HS-27A (cell line): ENCODE results near the gene RNASEL.
"Not testable (repeated sequence)": the region's sequence is repeated elsewhere in the genome, so short reads cannot be mapped to it uniquely, and the experiment has no call there.

Source experiments
- DNase-seq: peaks from one replicate; pipeline ENCODE4 v3.0.0-alpha.2; 2012; ENCODE audit warnings: low read depth, missing footprints

The RNASEL gene

DNA sequence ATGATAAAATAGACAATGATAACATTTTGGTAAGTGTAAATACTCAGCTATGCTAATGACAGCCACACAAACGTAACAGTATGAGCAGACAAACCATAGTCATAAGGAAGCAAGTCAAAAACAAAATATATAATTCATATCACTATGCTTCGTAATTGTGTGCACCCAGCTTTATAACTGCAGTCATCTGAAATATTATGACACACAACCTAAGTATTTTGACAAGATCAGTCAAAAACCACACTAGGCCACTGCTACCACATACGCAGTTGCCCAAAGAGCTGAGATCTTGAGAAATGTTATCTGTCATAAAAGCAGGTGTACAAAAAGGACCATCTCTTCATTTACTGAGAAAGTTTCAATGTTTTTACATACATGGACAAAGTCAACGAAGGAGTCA, 26.0 kb downstream of the RNASEL start:
- DNase-seq: no peak

DNA sequence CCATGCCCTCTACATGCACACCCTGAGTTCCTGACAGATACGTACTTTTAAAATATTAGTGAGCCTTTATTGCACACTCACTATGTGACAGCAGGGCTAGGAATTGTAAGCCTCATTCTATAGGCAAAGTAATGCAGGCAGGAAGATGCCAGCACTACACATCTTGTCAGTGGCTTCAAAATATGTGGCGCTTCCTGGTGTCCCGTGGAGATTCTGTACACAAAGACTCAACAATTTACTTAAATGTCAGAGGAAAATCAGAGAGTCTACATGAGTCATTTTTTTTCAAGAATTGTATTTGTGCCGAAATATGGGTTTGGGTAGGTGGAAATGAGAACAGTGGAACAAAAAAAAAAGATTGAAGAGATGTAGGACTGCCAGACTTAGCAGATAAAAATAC, 27.6 kb downstream of the RNASEL start:
- no peak for DNase-seq

DNA sequence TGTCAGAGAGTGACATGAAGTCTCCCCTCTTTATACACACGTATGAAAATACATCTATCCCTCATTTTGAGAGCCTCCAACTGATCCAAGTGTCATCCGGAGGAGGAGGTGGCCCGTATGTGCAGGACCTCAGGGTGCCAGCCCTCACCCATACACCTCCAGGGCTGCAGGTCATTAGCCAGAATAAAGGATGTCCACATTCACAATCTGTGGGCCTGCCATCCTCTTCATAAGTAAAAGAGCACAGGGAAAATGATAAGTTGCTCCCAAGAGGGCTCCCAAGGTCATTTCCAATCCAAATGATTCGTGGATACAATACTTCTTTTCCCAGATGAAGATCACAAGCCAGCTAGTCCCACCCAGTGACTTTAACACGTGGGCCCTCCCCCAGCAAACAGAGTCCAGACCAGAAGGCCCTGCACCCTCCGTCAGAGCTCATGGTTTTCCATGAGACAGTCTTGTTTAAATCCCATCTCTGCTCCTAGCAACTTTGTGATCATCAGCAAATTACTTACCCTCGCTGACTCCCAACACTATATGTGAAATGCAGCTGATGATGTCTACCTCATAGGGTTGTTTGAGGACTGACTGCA, 28.6 kb downstream of the RNASEL start:
- no peak for DNase-seq

DNA sequence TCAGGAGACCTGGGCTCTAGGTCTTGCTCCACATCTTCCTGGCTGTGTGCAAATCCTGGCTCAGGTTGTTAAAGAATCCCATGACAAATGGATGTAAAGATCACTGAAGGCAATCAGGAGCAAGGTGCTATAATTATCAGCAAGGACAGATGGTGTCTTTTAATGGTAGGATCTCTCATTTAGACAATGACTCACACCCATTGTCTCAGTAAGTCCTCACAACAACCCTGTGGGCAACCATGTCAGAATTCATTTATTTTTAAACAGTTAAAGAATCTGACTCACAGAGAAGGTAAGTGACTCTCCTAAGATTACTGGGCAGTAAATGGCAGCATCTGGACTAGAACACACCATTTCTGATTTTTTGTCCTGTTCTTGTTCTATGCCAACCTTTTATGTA, 32.8 kb downstream of the RNASEL start:
- no peak for DNase-seq

DNA sequence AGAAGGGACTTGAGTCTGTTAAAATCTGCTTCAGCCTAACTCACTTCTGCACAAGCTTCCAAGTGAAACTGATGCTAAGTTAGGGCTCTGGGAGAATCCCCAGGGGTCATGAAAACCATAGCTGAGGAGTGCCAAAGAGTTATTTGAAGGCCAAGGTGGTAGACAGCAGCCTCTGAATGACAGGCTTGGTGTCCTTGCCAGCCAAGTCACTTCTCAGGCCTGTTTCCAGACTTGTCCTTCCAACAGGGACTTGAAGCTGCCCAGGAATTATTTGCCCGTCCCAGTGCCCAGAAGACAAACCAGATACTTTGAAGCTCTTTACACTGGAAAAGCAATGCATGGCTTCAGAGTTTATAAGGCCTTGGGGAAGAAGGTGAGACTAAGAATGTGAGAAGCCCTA, 33.6 kb downstream of the RNASEL start:
- DNase-seq: no peak

DNA sequence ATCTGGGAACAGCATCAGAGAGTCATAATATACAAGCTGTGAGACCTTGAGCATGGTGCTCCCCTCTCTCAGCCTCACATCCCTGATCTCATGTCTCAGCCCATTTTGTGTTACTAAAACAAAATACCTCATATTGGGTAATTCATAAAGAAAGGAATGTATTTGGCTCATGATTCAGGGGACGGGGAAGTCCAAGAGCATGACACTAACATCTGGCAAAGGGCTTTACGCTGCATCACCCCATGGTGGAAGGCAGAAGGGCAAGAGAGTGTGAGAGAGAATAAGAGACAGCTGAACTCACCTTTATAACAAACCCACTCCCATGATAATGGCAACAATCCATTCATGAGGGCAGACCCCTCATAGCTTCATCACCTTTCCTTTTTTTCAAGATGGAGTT, 36.5 kb downstream of the RNASEL start:
- DNase-seq: no peak

DNA sequence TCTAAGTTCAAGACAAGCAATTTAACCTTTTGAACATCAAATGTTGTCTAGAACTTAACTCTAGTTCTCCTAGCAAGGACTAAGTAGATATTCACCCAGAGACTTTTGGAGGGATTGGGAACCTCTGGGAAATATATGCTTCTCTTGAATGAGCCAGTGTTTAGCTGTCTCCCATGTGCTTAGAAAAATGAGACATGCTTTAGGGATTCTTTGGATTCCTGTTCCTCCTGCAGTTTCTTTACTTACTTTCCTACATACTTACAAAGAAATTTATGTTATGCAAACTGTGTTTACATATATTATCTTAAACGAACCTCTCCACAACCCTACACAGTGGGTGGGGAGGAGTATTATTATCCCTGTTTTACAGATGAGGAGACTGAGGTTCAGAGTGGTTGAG, 39.2 kb downstream of the RNASEL start:
- DNase-seq: no peak

DNA sequence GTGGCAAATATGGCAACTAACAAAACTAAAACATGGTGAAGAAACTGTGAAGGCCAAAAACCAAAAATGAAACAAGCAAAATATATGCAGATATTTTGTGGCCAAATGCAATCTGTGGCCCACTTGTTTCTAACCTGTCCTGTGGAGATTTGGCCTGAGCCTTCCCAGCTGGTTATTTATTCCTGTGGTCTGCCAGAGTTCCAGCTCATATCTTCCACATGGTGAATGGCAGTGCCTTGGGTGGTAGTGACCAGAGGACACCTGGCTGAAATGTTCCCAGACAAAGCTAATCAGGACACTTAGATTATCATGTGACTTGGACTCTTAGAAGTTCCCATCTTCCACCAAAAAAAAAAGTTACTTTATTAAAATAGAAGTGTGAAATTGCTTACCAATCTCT, 39.7 kb downstream of the RNASEL start:
- no peak for DNase-seq

DNA sequence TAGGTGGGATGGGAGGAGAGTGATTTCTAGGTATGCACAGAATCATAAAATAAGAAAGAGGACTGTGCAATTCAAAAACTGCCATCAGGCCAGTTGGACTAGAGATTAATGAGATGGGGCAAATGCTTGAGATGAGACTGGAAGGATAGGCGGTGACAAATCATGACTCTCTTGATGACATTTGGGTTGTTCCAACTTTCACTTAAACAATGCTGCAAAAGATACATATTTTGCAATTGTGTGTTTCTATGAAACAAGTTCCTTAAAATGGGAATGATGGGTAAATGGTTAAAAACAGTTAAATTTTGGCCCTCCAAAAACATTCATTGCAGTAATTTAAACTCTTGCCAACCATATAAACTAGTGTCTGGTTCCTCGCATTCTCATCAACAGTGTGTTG, 55.2 kb downstream of the RNASEL start:
- DNase-seq: no peak

DNA sequence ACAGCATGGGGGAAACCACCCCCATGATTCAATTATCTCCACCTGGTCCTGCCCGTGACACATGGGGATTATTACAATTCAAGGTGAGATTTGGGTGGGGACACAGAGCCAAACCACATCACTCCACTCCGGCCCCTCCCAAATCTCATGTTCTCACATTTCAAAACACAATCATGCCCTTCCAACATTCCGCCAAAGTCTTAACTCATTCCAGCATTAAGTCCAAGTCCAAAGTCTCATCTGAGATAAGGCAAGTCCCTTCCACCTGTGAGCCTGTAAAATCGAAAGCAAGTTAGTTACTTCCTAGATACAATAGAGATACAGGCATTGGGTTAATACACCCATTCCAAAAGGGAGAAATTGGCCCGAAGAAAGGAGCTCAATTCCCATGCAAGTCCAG, 60.9 kb downstream of the RNASEL start:
- DNase-seq: not testable (repeated sequence)

DNA sequence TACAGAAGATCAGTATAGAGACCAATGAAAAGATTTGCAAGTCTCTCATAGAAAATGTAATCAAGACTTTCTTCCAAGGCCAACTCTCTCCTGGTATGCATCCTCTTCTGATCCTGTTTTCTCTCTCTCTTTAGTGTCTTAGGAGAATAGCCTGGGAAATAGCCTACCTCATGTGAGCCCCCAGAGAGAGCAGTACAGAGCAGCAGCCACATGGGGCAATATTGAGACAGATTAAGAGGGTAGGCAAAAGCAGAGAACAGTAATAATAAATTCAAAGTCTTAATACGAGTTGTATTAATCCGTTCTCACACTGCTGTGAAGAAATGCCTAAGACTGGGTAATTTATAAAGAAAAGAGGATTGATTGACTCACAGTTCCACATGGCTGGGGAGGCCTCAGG, 61.4 kb downstream of the RNASEL start:
- no peak for DNase-seq

DNA sequence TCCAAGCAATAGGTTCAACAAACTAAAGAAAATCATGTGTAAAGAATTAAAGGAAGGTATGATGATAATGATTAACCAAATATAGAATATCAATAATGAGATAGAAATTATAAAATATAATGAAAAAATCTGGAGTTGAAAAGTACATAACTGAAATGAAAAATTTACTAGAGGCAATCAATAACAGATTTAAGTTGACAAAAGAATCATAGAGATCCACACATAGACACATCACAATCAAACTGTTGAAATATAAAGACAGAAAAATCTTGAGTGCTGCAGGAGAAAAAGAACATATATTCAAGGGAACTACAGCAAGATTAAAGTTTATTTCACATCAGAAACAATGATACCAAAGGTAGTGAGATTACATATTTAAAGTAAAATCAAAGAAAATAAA, 63.7 kb downstream of the RNASEL start:
- DNase-seq: no peak
